Memory B cell (primary cell): ENCODE results near the gene PPP4R1.
"Not testable (repeated sequence)": the region's sequence is repeated elsewhere in the genome, so short reads cannot be mapped to it uniquely, and the experiment has no call there.

Experiments
- ATAC-seq: fragments of 150-1000 bp; cut with Tn5 transposase; 2 replicates; pipeline ENCODE4 v1.10.0; 2021; ENCODE audit warnings: low read depth, mild to moderate bottlenecking, moderate library complexity
- DNase-seq, 2 donors: peaks; one replicate each; pipeline ENCODE4 v3.0.0; 2022; ENCODE audit warnings: low spot score in 2 of 2
- H3K27ac Mint-ChIP-seq: one replicate; pipeline ENCODE4 v1.8.0; 2022; ENCODE audit warnings: mild to moderate bottlenecking, moderate library complexity, mixed read lengths
- H3K27me3 Mint-ChIP-seq: one replicate; pipeline ENCODE4 v1.8.0; 2022; ENCODE audit warnings: mixed read lengths
- H3K36me3 Mint-ChIP-seq: one replicate; pipeline ENCODE4 v1.8.0; 2022; ENCODE audit warnings: mild to moderate bottlenecking, mixed read lengths
- H3K4me1 Mint-ChIP-seq: one replicate; pipeline ENCODE4 v1.8.0; 2022; ENCODE audit warnings: mixed read lengths
- H3K4me3 Mint-ChIP-seq: one replicate; pipeline ENCODE4 v1.8.0; 2022; ENCODE audit warnings: mild to moderate bottlenecking, moderate library complexity, mixed read lengths
- H3K9me3 Mint-ChIP-seq: one replicate; pipeline ENCODE4 v1.8.0; 2022; ENCODE audit warnings: mixed read lengths

Gene PPP4R1

GRCh38 chr18:9642799-9643462 is 28.6 kb upstream of the PPP4R1 start:
- Mint-ChIP-seq H3K36me3 (no peaks in the 10 kb centered on the region), H3K9me3 (no peaks in the 10 kb centered on the region), H3K27me3 (peaks cover 2% of the 10 kb centered on the region), H3K27ac (no peak overlapping the region), H3K4me1 (no peaks in the 10 kb centered on the region), H3K4me3 (no peak overlapping the region)
- ATAC-seq = no peak
- DNase-seq = no peak

- DNase-seq, H3K36me3 Mint-ChIP-seq, H3K27me3 Mint-ChIP-seq, H3K4me3 Mint-ChIP-seq, ATAC-seq, H3K9me3 Mint-ChIP-seq, H3K4me1 Mint-ChIP-seq, H3K27ac Mint-ChIP-seq: not testable (repeated sequence)
Measured at GRCh38 chr18:9641081-9641480, 26.7 kb upstream of the PPP4R1 start.

GRCh38 chr18:9638886-9639285 is 24.5 kb upstream of the PPP4R1 start:
- no peak overlapping the region for H3K4me3 Mint-ChIP-seq
- H3K27me3 Mint-ChIP-seq = peaks cover 2% of the 10 kb centered on the region
- H3K36me3 Mint-ChIP-seq = no peaks in the 10 kb centered on the region
- H3K9me3 Mint-ChIP-seq = peaks cover 2% of the 10 kb centered on the region
- no peaks in the 10 kb centered on the region for H3K4me1 Mint-ChIP-seq
- no peak overlapping the region for H3K27ac Mint-ChIP-seq
- ATAC-seq (no peak), DNase-seq (no peak)

- no peaks in the 10 kb centered on the region for H3K36me3 Mint-ChIP-seq
- no peak overlapping the region for H3K27ac Mint-ChIP-seq
- no peak for ATAC-seq
- no peaks in the 10 kb centered on the region for H3K4me1 Mint-ChIP-seq
- no peak overlapping the region for H3K4me3 Mint-ChIP-seq
- H3K9me3 Mint-ChIP-seq = peaks cover 2% of the 10 kb centered on the region
- peaks cover 2% of the 10 kb centered on the region for H3K27me3 Mint-ChIP-seq
- DNase-seq = no peak
Measured at GRCh38 chr18:9637036-9637767, 22.8 kb upstream of the PPP4R1 start.

GRCh38 chr18:9634856-9635255 is 20.5 kb upstream of the PPP4R1 start:
- Mint-ChIP-seq H3K27ac (no peak overlapping the region), H3K9me3 (peaks cover 2% of the 10 kb centered on the region), H3K4me3 (no peak overlapping the region), H3K4me1 (no peaks in the 10 kb centered on the region), H3K36me3 (no peaks in the 10 kb centered on the region), H3K27me3 (peaks cover 2% of the 10 kb centered on the region)
- ATAC-seq = no peak
- no peak for DNase-seq

- no peak for DNase-seq
- Mint-ChIP-seq H3K27ac (no peak overlapping the region), H3K4me3 (no peak overlapping the region), H3K9me3 (peaks cover 2% of the 10 kb centered on the region), H3K4me1 (no peaks in the 10 kb centered on the region), H3K27me3 (peaks cover 5% of the 10 kb centered on the region), H3K36me3 (no peaks in the 10 kb centered on the region)
- no peak for ATAC-seq
Measured at GRCh38 chr18:9631814-9632496, 17.6 kb upstream of the PPP4R1 start.

GRCh38 chr18:9630444-9630843 is 16.1 kb upstream of the PPP4R1 start:
- H3K27ac Mint-ChIP-seq = no peak overlapping the region
- H3K4me1 Mint-ChIP-seq = no peaks in the 10 kb centered on the region
- DNase-seq (no peak), ATAC-seq (no peak)
- H3K36me3 Mint-ChIP-seq = no peaks in the 10 kb centered on the region
- H3K4me3 Mint-ChIP-seq = no peak overlapping the region
- H3K27me3 Mint-ChIP-seq = peaks cover 7% of the 10 kb centered on the region
- H3K9me3 Mint-ChIP-seq = peaks cover 2% of the 10 kb centered on the region

GRCh38 chr18:9629709-9630108 is 15.3 kb upstream of the PPP4R1 start:
- no peaks in the 10 kb centered on the region for H3K9me3 Mint-ChIP-seq
- no peak overlapping the region for H3K27ac Mint-ChIP-seq
- peak; percentile 29 for ATAC-seq
- DNase-seq = no peak
- H3K36me3 Mint-ChIP-seq = no peaks in the 10 kb centered on the region
- peaks cover 7% of the 10 kb centered on the region for H3K27me3 Mint-ChIP-seq
- H3K4me1 Mint-ChIP-seq = no peaks in the 10 kb centered on the region
- no peak overlapping the region for H3K4me3 Mint-ChIP-seq

- H3K27me3 Mint-ChIP-seq = peaks cover 7% of the 10 kb centered on the region
- H3K4me3 Mint-ChIP-seq = no peak overlapping the region
- H3K9me3 Mint-ChIP-seq = no peaks in the 10 kb centered on the region
- ATAC-seq (no peak), DNase-seq (no peak)
- no peaks in the 10 kb centered on the region for H3K4me1 Mint-ChIP-seq
- no peaks in the 10 kb centered on the region for H3K36me3 Mint-ChIP-seq
- H3K27ac Mint-ChIP-seq = no peak overlapping the region
Measured at GRCh38 chr18:9628984-9629383, 14.6 kb upstream of the PPP4R1 start.

GRCh38 chr18:9627642-9628041 is 13.3 kb upstream of the PPP4R1 start:
- no peak overlapping the region for H3K27ac Mint-ChIP-seq
- no peak for DNase-seq

GRCh38 chr18:9619990-9620389 is 5.6 kb upstream of the PPP4R1 start:
- Mint-ChIP-seq H3K27ac (no peak overlapping the region), H3K4me1 (peaks cover 7% of the 10 kb centered on the region), H3K36me3 (no peaks in the 10 kb centered on the region), H3K27me3 (no peaks in the 10 kb centered on the region), H3K9me3 (no peaks in the 10 kb centered on the region), H3K4me3 (no peak overlapping the region)
- ATAC-seq (no peak), DNase-seq (no peak)

More at GRCh38 chr18:9627642-9628041, 13.3 kb upstream of the PPP4R1 start:
- Mint-ChIP-seq H3K4me3 (no peak overlapping the region), H3K27me3 (peaks cover 7% of the 10 kb centered on the region), H3K9me3 (no peaks in the 10 kb centered on the region), H3K4me1 (no peaks in the 10 kb centered on the region), H3K36me3 (no peaks in the 10 kb centered on the region)
- ATAC-seq = no peak

- H3K4me3 Mint-ChIP-seq = no peak overlapping the region
- no peaks in the 10 kb centered on the region for H3K36me3 Mint-ChIP-seq
- no peaks in the 10 kb centered on the region for H3K27me3 Mint-ChIP-seq
- DNase-seq (no peak), ATAC-seq (no peak)
- H3K9me3 Mint-ChIP-seq = no peaks in the 10 kb centered on the region
- H3K4me1 Mint-ChIP-seq = peaks cover 8% of the 10 kb centered on the region
- no peak overlapping the region for H3K27ac Mint-ChIP-seq
Measured at GRCh38 chr18:9619545-9619944, 5.2 kb upstream of the PPP4R1 start.

GRCh38 chr18:9619056-9619455 is 4.7 kb upstream of the PPP4R1 start:
- ATAC-seq (no peak), DNase-seq (no peak)
- Mint-ChIP-seq H3K27ac (no peak overlapping the region), H3K9me3 (no peaks in the 10 kb centered on the region), H3K36me3 (no peaks in the 10 kb centered on the region), H3K4me3 (no peak overlapping the region), H3K4me1 (peaks cover 8% of the 10 kb centered on the region), H3K27me3 (no peaks in the 10 kb centered on the region)

- peaks cover under 1% of the 10 kb centered on the region for H3K36me3 Mint-ChIP-seq
- H3K27ac Mint-ChIP-seq = no peak overlapping the region
- no peaks in the 10 kb centered on the region for H3K27me3 Mint-ChIP-seq
- ATAC-seq = no peak
- no peak overlapping the region for H3K4me3 Mint-ChIP-seq
- H3K4me1 Mint-ChIP-seq = peaks cover 21% of the 10 kb centered on the region
- H3K9me3 Mint-ChIP-seq = no peaks in the 10 kb centered on the region
- no peak for DNase-seq
Measured at GRCh38 chr18:9617006-9617542, 2.7 kb upstream of the PPP4R1 start.
